DMS114 treated with DMSO at 0.1 percent for 48 hours (cell line): ENCODE data around the gene MMP20.

Experiments used
- DNase-seq: peaks from one replicate; lab custom pipeline; 2025; ENCODE audit not compliant: unreplicated experiment; lab: John Stamatoyannopoulos, UW

Gene MMP20

GRCh38 chr11:102592634-102593581, 32.2 kb downstream of the MMP20 start:
- DNase-seq, result no peak

- no peak for DNase-seq
Observed at GRCh38 chr11:102592131-102592530, 33.0 kb downstream of the MMP20 start.

- DNase-seq, result no peak
Observed at GRCh38 chr11:102591160-102591718, 33.9 kb downstream of the MMP20 start.

GRCh38 chr11:102590276-102591049, 34.7 kb downstream of the MMP20 start:
- DNase-seq, result no peak

- DNase-seq, result no peak
Observed at GRCh38 chr11:102589047-102589459, 36.1 kb downstream of the MMP20 start.

- DNase-seq, result no peak
Observed at GRCh38 chr11:102587722-102588121, 37.4 kb downstream of the MMP20 start.

- DNase-seq, result no peak
Observed at GRCh38 chr11:102583141-102583873, 41.8 kb downstream of the MMP20 start.

- DNase-seq, result no peak
Observed at GRCh38 chr11:102582140-102582539, 43.0 kb downstream of the MMP20 start.

GRCh38 chr11:102581066-102581465, 44.1 kb downstream of the MMP20 start:
- no peak for DNase-seq

- no peak for DNase-seq
Observed at GRCh38 chr11:102580185-102580951, 44.8 kb downstream of the MMP20 start.

- DNase-seq, result no peak
Observed at GRCh38 chr11:102577723-102578122, 47.4 kb downstream of the MMP20 start.

GRCh38 chr11:102577182-102577581, 48.0 kb downstream of the MMP20 start:
- DNase-seq, result no peak

GRCh38 chr11:102576350-102576749, 48.8 kb downstream of the MMP20 start:
- no peak for DNase-seq

GRCh38 chr11:102575012-102575411, 50.1 kb downstream of the MMP20 start:
- no peak for DNase-seq

- no peak for DNase-seq
Observed at GRCh38 chr11:102573851-102574250, 51.3 kb downstream of the MMP20 start.

GRCh38 chr11:102572554-102573220, 52.4 kb downstream of the MMP20 start:
- DNase-seq, result no peak

- DNase-seq, result no peak
Observed at GRCh38 chr11:102568851-102569250, 56.3 kb downstream of the MMP20 start.

GRCh38 chr11:102566112-102566511, 59.0 kb downstream of the MMP20 start:
- no peak for DNase-seq

- DNase-seq, result no peak
Observed at GRCh38 chr11:102564110-102564509, 61.0 kb downstream of the MMP20 start.

GRCh38 chr11:102561636-102562035, 63.5 kb downstream of the MMP20 start:
- DNase-seq, result no peak
